Measurements from ENCODE around the gene TLR2. TPM values are rescaled to one million over a fixed set of nuclear protein-coding genes. Genes with fewer than 3 reads are reported as not detected.

Gene TLR2
- total RNA-seq, 1 experiment from 2014 or later, result 0.90 TPM

GRCh38 chr4:153668647-153669046 lies 15.4 kb upstream of the TLR2 start:
- Histone ChIP-seq H2BK5ac (ENCODE audit: insufficient read length, low read length) (no peak overlapping the region), H4K5ac (ENCODE audit: insufficient read length, low read depth, low read length) (no peak overlapping the region), H3K18ac (ENCODE audit: insufficient read length, low read depth, low read length) (no peak overlapping the region), H3K4ac (ENCODE audit: low read depth, low read length) (no peak overlapping the region), H3K56ac (ENCODE audit: insufficient read length, low read depth, low read length) (no peak overlapping the region), H2AFZ (ENCODE audit: low read length) (no peak overlapping the region), H3T11ph (ENCODE audit: low read length) (no peak overlapping the region), H3K23me2 (ENCODE audit: insufficient read length, low read depth, low read length, poor library complexity, severe bottlenecking) (no peaks in the 10 kb centered on the region), H3K4me2 (ENCODE audit: insufficient read depth, insufficient read length, low read length) (no peak overlapping the region), H4K91ac (ENCODE audit: insufficient read length, low read depth, low read length) (no peak overlapping the region), H4K8ac (replicated peaks; ENCODE audit: insufficient read length, low read depth, low read length) (no peak overlapping the region), H2BK20ac (ENCODE audit: low read depth, low read length, poor library complexity, severe bottlenecking) (no peak overlapping the region), H3K23ac (ENCODE audit: insufficient read length, low read depth, low read length) (no peak overlapping the region), H3K9ac (ENCODE audit: extremely low read depth, insufficient read length, low read length) (no peak overlapping the region), H2BK12ac (ENCODE audit: insufficient read length, low read depth, low read length) (no peak overlapping the region), H3K27ac (ENCODE audit: insufficient read length, low read depth, low read length) (no peak overlapping the region), H3K79me2 (ENCODE audit: insufficient read depth, low read length) (no peaks in the 10 kb centered on the region), H2AK5ac (ENCODE audit: insufficient read length, low read length) (no peak overlapping the region), H4K20me1 (ENCODE audit: control insufficient read depth, insufficient read depth, insufficient read length) (no peaks in the 10 kb centered on the region), H2BK120ac (ENCODE audit: low read depth, low read length, poor library complexity, severe bottlenecking) (no peak overlapping the region), H3K4me1 (ENCODE audit: insufficient read depth, low read length) (no peaks in the 10 kb centered on the region), H3K14ac (ENCODE audit: insufficient read depth, low read length) (no peak overlapping the region), H2BK15ac (ENCODE audit: low read depth, low read length) (no peak overlapping the region), H3K9me3 (ENCODE audit: control insufficient read depth, low read depth, low read length) (no peaks in the 10 kb centered on the region), H3K27me3 (ENCODE audit: insufficient read depth, low read length) (no peaks in the 10 kb centered on the region), H3K79me1 (ENCODE audit: insufficient read depth, low read depth, low read length, poor library complexity, severe bottlenecking) (no peaks in the 10 kb centered on the region)
- Mint-ChIP-seq H3K27me3 (ENCODE audit: low read depth) (peaks cover 9% of the 10 kb centered on the region), H3K4me1 (no peaks in the 10 kb centered on the region), H3K36me3 (ENCODE audit: insufficient read depth in 1 of 3, low read depth in 3 of 3) (peaks cover 0 to 2% (median 0%) of the 10 kb centered on the region in 3 experiments; a peak in 2 of 7 replicates), H3K4me3 (no peak overlapping the region), H3K27ac (no peak overlapping the region), H3K9me3 (peaks cover 11 to 12% of the 10 kb centered on the region in 2 experiments)
- WGBS (ENCODE audit: extremely low coverage, insufficient read length, low lambda C conversion rate), result no CpG with 5 or more reads among the region's 2 CpGs
- TF ChIP-seq CTCF (conservative IDR thresholded peaks at IDR 0.05), result no peak
- DNase-seq, result no peak
